PC-3 (cell line): ENCODE results near the gene CD52. TPM values are rescaled to one million over a fixed set of nuclear protein-coding genes. Genes with fewer than 3 reads are reported as not detected.
A peak's percentile ranks its signal among the peaks of the same experiment; 100 is the strongest.

Experiments used
- ATAC-seq: fragments of 200-7000 bp; cut with Tn5 transposase; 2 replicates; pipeline ENCODE4 v1.9.1; 2020; ENCODE audit warnings: mild to moderate bottlenecking, moderate library complexity
- BruUV-seq: library from RNA; stranded (reverse); fragments of 400-500 nt; replicated peaks from 2 replicates; lab custom pipeline; 2021; lab: Mats Ljungman, UMichigan
- CTCF ChIA-PET: fragments of 300-600 bp; sonication (Branson Sonifier 250); formaldehyde crosslinking; loops from one replicate; lab custom pipeline; 2022; ENCODE audit warnings: antibody characterized with exemption; lab: Charles Lee
- POLR2A ChIA-PET: fragments of 300-600 bp; sonication (Branson Sonifier 250); formaldehyde crosslinking; loops from one replicate; lab custom pipeline; 2022; ENCODE audit warnings: antibody characterized with exemption; ENCODE audit not compliant: unreplicated experiment; lab: Charles Lee
- DNase-seq: peaks from one replicate; pipeline ENCODE4 v3.0.0-alpha.2; 2015
- H2AFZ ChIP-seq: fragments of 300-600 bp; sonication (generic); 2 replicates; pipeline ENCODE4 v1.6.0; 2016; ENCODE audit warnings: antibody characterized with exemption, low read length
- H3F3A ChIP-seq: fragments of 300-600 bp; sonication (generic); one replicate; pipeline ENCODE4 v1.6.0; 2017; ENCODE audit warnings: antibody characterized with exemption, low read length, control low read depth, mild to moderate bottlenecking; ENCODE audit not compliant: unreplicated experiment
- H3K27ac ChIP-seq: fragments of 300-600 bp; sonication (generic); 2 replicates; pipeline ENCODE4 v1.5.1; 2016; ENCODE audit warnings: mild to moderate bottlenecking, low read length
- H3K27me3 ChIP-seq: fragments of 300-600 bp; sonication (generic); 2 replicates; pipeline ENCODE4 v1.6.1; 2016; ENCODE audit warnings: low read length, mixed read lengths
- H3K36me3 ChIP-seq: fragments of 300-600 bp; sonication (generic); 2 replicates; pipeline ENCODE4 v1.6.1; 2016; ENCODE audit warnings: low read depth, mixed run types, low read length, mixed read lengths
- H3K4me1 ChIP-seq: fragments of 300-600 bp; sonication (generic); 2 replicates; pipeline ENCODE4 v1.5.1; 2016; ENCODE audit warnings: low read length; ENCODE audit not compliant: insufficient read depth
- H3K4me2 ChIP-seq: fragments of 300-600 bp; sonication (generic); 2 replicates; pipeline ENCODE4 v1.6.0; 2016; ENCODE audit warnings: low read length
- H3K4me3 ChIP-seq: fragments of 300-600 bp; sonication (generic); 2 replicates; pipeline ENCODE4 v1.5.1; 2016; ENCODE audit warnings: mild to moderate bottlenecking, low read length, mixed read lengths
- H3K79me2 ChIP-seq: fragments of 300-600 bp; sonication (generic); 2 replicates; pipeline ENCODE4 v1.6.1; 2017; ENCODE audit warnings: low read length, mixed read lengths
- H3K9ac ChIP-seq: fragments of 300-600 bp; sonication (generic); 2 replicates; pipeline ENCODE4 v1.6.0; 2016; ENCODE audit warnings: mild to moderate bottlenecking, low read length
- H3K9me2 ChIP-seq: fragments of 300-600 bp; sonication (generic); replicated peaks from 2 replicates; pipeline ENCODE4 v1.6.1; 2016; ENCODE audit warnings: mixed run types, low read length, mixed read lengths
- H3K9me3 ChIP-seq: fragments of 300-600 bp; sonication (generic); 2 replicates; pipeline ENCODE4 v1.6.1; 2016; ENCODE audit warnings: low read length, mixed read lengths
- H4K20me1 ChIP-seq: fragments of 300-600 bp; sonication (generic); 2 replicates; pipeline ENCODE4 v1.6.1; 2016; ENCODE audit warnings: low read length, mixed read lengths
- CTCF ChIP-seq: fragments of 300-600 bp; sonication (generic); conservative IDR thresholded peaks from 2 replicates; pipeline ENCODE4 v1.5.1; 2017; ENCODE audit warnings: antibody characterized with exemption, low read depth, mild to moderate bottlenecking, low read length
- EZH2 ChIP-seq: fragments of 300-600 bp; sonication (generic); IDR thresholded peaks from one replicate; pipeline ENCODE4 v1.6.1; 2017; ENCODE audit warnings: antibody characterized with exemption, mild to moderate bottlenecking, low read length; ENCODE audit not compliant: unreplicated experiment
- EZH2phosphoT487 ChIP-seq: fragments of 300-600 bp; sonication (generic); IDR thresholded peaks from 2 replicates; pipeline ENCODE4 v1.6.1; 2018; ENCODE audit warnings: mild to moderate bottlenecking, antibody characterized with exemption, low read length, borderline replicate concordance
- intact Hi-C: fragments of 100-400 bp; cut with micrococcal nuclease; formaldehyde crosslinking; loops from 2 replicates; pipeline ENCODE4 v1.9.0; 2023
- total RNA-seq: library from RNA; depleted of rRNA; stranded (reverse); fragments of >200 nt; gene quantifications from 2 replicates; pipeline ENCODE4 v1.2.3, GENCODE V29; 2014

CD52 gene
- total RNA-seq, 1 experiment from 2014 or later: not detected

- no peak overlapping the region for H3K27ac ChIP-seq
- no peak overlapping the region for H3K4me2 ChIP-seq
- no peak for TF ChIP-seq CTCF
- no peak for TF ChIP-seq EZH2phosphoT487
- TF ChIP-seq EZH2: no peak
- no peak overlapping the region for H3K9ac ChIP-seq
- H3K36me3 ChIP-seq: no peaks in the 10 kb centered on the region
- intact Hi-C loops: loop anchor here (1.0 to 5.0 kb wide), 6 partner anchors 18 to 152 kb away; partner anchors contain the start of genes CEP85 and ZNF593
- no peaks in the 10 kb centered on the region for H3K79me2 ChIP-seq
- H3K4me3 ChIP-seq: no peak overlapping the region
- ATAC-seq (no peak), DNase-seq (no peak)
- H3K9me3 ChIP-seq: no peaks in the 10 kb centered on the region
- H3K4me1 ChIP-seq: no peaks in the 10 kb centered on the region
- no peaks in the 10 kb centered on the region for H3K9me2 ChIP-seq
- no TSS peak for BruUV-seq
- H3F3A ChIP-seq: no peaks in the 10 kb centered on the region
- H4K20me1 ChIP-seq: no peaks in the 10 kb centered on the region
- CTCF ChIA-PET: interaction anchor here (1.0 kb wide), 1 partner anchor 45 kb away, joined by 6 read pairs; no protein-coding TSS in a partner anchor
- H3K27me3 ChIP-seq: no peaks in the 10 kb centered on the region
- POLR2A ChIA-PET: interaction anchor here (0.6 kb wide), 1 partner anchor 35 kb away, joined by 4 read pairs; no protein-coding TSS in a partner anchor
- H2AFZ ChIP-seq: no peak overlapping the region
Observed at GRCh38 chr1:26320896-26321295, 3.1 kb downstream of the CD52 start.

GRCh38 chr1:26321315-26322041 lies 3.7 kb downstream of the CD52 start:
- Histone ChIP-seq H3K79me2 (no peaks in the 10 kb centered on the region), H3K4me2 (no peak overlapping the region)
- CTCF ChIA-PET: interaction anchor here (0.6 to 1.0 kb wide), 6 partner anchors 33 to 65 kb away, joined by 3 to 6 read pairs (median 4); partner anchors contain the start of gene SH3BGRL3

More at GRCh38 chr1:26321315-26322041, 3.7 kb downstream of the CD52 start:
- Histone ChIP-seq H3K27me3 (no peaks in the 10 kb centered on the region), H3K27ac (no peak overlapping the region), H3K36me3 (no peaks in the 10 kb centered on the region), H3K4me3 (no peak overlapping the region), H2AFZ (no peak overlapping the region), H3K9me2 (no peaks in the 10 kb centered on the region), H3F3A (no peaks in the 10 kb centered on the region), H4K20me1 (no peaks in the 10 kb centered on the region), H3K4me1 (no peaks in the 10 kb centered on the region), H3K9ac (no peak overlapping the region), H3K9me3 (no peaks in the 10 kb centered on the region)
- ATAC-seq (peak; percentile 98), DNase-seq (peak; percentile 92)
- POLR2A ChIA-PET: no interaction called here
- intact Hi-C loops: loop anchor here (1.0 to 5.0 kb wide), 6 partner anchors 19 to 152 kb away; partner anchors contain the start of genes CEP85 and ZNF593
- TF ChIP-seq EZH2 (no peak), CTCF (peak; percentile 88)
- no TSS peak for BruUV-seq
